ENCODE measurements around the gene CHST15.

Gene CHST15, protein sequence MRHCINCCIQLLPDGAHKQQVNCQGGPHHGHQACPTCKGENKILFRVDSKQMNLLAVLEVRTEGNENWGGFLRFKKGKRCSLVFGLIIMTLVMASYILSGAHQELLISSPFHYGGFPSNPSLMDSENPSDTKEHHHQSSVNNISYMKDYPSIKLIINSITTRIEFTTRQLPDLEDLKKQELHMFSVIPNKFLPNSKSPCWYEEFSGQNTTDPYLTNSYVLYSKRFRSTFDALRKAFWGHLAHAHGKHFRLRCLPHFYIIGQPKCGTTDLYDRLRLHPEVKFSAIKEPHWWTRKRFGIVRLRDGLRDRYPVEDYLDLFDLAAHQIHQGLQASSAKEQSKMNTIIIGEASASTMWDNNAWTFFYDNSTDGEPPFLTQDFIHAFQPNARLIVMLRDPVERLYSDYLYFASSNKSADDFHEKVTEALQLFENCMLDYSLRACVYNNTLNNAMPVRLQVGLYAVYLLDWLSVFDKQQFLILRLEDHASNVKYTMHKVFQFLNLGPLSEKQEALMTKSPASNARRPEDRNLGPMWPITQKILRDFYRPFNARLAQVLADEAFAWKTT

DNA sequence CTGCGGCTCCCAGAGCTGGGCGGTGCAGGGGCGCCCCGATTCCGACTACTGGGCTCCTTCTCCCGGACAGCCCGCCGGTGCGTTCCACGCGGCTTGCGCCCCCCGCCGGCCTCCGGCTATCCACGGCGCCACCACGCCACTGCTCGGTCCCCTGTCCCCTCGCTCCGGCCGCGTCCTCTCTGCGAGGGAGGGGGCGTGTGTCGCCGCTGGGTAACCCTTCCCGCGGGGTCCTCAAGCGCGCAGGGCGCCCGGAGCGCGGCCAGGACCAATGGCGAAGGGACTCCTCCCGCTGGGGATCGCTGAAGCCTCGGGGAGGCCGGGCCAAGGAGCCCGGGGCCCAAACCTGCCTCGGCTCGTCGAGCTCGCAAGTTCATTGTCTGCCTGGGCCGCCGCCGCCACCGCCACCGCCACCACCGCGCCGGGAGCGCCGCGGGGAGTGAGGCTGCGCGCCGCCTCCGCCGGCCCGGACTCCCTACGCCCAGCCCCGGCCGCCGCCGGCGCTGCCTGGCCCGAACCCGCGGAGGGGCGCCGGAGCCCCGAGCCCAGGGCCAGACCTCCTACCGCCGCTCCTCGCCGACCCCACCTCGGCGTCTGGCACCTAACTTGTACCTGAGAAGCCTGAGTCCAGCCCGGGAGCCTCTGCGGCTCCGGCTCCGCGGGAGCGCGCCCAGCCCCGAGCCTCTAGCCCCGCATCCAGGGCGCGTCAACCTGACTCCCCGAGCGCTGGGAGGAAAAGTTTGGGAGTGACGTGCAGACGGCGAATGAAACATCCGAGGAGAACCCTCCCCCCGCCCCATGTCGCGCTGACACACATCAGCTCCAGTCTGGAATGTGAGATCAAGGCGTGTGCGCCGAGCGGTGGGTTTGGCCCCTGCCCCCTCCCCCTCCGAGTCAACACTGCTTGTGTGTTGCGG, at the start of gene CHST15:
CHST15 (minus strand) TSS at position 739 of the 914 bp plus-strand sequence. CDS start 47,386 bp downstream, outside the sequence.
- DNase-seq (ENCODE audit: extremely low read depth in 1 of 2, low read depth in 1 of 2): no peak

DNA sequence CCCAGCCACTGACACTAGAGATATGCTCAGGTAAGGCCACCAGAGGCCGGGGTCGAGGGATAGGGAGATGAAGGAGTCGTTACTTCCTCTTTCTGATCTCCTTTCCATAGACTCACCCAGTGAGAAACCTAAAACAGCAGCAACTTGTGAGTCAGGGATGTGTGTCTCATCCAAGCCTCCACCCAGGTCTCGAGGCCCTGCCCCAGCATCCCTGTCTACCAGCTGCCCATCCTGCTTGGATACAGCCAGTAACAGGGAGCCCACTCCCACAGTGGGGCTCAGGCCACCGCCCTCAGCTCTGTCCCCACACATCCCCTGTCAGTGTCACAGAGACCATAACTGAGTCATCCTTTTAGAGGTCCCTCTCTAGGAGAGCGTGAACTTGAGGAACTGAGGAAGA, 49.6 kb upstream of the CHST15 start:
- no peak for DNase-seq (ENCODE audit: extremely low read depth in 1 of 2, low read depth in 1 of 2)

DNA sequence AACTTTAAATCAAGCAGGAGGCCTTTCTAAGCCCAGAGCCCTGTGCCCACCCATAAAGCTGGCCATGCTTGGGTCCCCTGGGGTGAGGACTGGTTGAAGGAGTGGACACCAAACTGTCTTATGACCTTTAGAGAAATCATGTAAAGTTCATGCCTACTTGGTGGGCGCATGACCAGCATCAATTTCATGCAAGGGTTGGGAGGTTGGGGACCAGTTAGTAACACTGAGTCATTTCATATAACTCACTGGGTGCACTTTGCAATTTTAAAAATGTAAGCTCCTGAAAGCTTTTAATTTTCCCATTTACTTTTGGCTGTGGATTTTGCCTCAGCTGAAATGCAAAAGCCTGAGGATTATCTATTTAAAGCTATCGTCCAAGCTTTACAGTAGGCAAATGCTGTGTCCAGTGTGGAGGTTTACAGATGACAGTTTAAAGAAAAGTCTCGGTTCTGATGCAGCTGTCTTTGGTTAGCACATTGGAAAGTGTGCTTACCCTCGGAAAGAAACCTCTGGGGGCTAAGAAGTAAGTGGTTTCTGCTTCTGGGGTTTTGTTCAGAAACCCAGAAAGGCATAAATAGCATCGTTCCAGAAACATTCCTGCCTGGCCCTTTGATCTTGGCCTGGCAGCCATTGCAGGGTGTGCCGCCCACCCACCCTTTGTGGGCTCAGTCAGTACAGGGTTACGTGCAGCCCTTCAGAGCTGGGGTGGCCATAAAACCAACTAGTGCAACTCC, 48.8 kb upstream of the CHST15 start:
- DNase-seq (ENCODE audit: extremely low read depth in 1 of 2, low read depth in 1 of 2): no peak

DNA sequence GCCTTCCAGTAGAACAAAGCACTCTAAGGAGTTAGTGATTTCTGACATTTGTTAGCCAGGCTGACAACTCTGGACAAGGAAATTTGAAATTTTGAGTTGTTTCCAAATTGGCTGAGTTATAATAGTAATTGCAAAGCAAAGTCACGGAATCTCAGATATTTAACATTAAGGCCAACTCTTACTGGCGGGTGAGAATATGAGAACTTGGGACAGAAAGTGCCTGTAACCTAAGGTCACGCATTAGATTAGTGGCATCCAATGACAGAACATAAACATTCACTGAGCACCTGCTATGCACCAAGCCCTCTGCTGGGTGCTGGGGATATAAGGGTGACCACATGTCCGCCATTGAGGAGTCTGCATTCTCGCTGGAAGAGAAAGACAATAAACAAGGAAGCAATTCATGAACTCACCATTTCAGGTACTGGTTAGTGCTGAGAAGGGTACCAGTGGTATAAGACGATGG, 45.5 kb upstream of the CHST15 start:
- no peak for DNase-seq (ENCODE audit: extremely low read depth in 1 of 2, low read depth in 1 of 2)

DNA sequence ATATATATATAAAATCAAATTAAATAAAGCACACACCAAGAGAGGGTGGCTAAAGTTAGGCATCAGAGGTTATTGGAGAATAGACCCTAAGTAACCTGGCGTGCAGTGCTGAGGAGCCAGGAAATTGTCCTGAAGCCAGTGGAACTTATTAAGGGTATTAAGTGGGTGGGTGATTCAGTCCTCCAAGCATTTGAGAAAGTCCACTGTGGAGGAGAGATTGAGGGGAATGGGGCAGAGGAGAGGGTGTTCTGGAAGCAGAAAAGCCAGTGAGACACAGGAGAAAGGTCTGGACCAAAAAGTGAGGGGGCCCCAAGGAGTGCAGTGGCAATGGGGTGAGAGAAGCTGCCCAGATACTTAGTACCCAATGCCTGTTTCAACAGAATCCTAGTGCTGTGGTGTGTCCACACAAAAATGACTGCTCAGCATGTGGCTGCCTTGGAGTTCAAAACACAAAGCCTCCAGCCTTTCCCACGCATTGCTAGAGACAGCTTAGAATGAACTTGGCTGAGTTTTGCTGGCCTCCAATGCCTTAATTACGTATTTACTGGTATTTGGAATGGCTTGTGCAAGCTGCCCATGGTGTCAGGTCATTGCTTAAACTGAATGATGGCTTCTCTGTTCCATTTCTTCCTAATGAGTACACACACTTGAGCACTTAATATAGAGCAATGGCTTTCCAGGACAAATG, 44.9 kb upstream of the CHST15 start:
- DNase-seq (ENCODE audit: extremely low read depth in 1 of 2, low read depth in 1 of 2): no peak

DNA sequence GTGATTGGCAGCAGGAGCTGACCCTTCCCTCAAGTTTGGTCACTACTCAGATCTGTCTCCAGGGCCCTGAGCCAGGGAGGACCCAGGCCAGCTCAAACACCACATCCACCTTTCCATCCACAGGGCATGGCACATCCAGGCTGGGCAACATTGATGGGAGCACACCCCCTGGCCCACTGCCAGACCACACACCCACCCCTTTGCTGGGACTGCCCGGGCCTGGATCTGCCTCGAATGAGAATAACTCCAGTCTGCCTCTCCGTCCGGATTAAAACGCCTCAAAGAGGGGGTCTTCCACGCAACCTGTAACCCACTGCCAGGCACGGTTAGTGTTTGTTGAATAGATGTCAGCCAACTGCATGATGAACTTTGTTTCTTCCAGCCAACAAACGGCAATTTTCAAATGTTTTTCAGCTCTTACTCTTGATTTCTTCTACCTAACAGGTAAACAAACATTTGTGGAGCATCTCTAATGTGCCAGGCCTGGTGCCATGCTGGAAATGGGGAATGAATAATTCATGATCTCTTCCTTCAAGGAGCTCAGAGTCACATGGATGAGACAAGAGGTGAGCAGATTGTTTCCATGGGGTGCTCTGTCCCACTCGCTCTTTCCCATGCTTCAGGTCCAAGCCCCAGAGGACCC, 41.0 kb upstream of the CHST15 start:
- no peak for DNase-seq (ENCODE audit: extremely low read depth in 1 of 2, low read depth in 1 of 2)

DNA sequence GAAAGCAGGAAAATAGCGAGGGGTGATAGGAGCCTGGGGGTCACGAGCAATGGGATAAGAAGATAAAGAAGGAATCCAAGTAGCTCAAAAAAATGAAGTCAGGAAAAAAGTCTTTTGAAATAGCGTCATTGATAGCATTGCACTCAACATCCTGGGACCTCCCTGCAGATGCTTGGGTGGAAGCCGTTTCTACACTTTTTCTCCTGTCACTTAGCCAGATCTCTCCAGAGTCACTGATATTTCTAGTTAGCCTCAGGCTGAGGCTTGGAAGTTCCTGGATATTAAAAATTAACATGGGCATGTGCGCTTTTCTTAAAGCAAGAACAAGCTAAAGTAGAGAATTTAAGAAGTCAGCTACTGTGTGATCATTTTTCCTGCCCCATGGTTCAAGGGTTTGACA, 39.5 kb upstream of the CHST15 start:
- no peak for DNase-seq (ENCODE audit: extremely low read depth in 1 of 2, low read depth in 1 of 2)

DNA sequence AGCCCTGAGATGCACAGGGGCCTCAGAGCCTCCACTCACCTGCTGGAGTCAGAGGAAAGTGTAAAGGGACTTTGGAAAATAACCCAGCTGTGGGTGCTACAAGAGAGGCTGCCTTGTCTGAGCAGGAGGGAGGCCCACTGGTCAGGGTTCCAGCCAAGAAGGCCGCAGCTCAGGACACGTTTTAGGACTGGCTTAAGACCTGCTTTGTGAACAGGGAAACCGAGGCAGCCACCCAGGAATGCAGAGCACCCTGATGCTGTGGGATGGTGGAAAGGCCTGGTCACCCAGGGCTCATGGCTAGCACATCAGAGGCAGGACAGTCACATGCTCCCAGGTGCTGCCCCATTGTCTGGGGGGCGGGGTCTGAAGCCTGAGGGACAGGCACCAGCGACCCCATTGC, 38.9 kb upstream of the CHST15 start:
- no peak for DNase-seq (ENCODE audit: extremely low read depth in 1 of 2, low read depth in 1 of 2)

DNA sequence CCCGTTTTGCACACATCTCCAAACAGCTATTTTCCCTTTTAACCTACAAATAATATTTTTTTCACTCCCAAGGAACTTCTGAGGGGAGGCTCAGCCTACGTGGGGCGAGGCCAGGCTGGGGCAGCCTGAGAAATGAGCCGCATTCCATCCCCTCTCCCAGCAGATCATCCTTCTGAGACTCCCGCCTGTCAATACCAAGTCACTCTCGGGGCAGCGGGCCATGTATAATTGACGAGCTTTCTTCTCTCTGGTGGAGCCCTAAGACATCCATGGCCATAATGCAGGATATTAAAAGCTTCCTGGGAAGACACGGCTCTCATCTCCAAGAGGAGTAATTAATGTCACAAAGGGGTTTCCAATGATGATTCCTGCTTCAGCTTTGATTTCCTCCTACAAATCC, 37.8 kb upstream of the CHST15 start:
- DNase-seq (ENCODE audit: extremely low read depth in 1 of 2, low read depth in 1 of 2): no peak

DNA sequence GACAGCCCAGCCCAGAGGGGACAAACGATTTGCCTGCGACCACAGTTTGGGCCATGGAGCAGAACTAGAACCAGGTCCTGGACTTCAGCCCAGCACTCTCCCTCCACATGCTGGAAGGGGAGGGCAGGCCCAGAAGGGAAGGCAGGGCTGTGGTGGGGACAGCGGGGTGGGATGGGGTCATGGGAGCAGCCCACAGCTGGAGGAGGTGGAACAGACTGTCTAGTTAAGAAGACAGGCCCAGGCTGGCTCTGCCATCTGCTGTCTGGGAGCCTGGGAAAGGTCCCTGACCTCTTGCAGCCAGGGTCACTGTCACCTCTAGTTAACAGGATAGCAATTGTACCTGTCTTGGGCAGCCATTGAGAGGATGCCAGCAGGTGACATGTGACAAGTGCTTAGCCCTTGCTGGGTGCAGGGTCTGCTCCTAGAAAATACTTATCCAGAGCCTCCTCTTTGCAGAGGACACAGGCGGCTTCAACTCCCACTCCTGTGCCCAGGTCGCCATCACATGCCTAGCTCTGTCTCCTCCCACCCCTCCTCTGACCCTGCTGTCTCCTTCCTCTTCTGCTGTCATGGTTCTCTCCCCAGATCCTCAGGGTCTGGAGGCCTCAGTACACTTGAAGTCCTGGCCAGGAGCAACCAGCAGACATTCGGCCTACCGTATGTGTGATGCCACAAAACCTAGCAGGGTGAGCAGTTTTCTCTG, 37.0 kb upstream of the CHST15 start:
- no peak for DNase-seq (ENCODE audit: extremely low read depth in 1 of 2, low read depth in 1 of 2)

DNA sequence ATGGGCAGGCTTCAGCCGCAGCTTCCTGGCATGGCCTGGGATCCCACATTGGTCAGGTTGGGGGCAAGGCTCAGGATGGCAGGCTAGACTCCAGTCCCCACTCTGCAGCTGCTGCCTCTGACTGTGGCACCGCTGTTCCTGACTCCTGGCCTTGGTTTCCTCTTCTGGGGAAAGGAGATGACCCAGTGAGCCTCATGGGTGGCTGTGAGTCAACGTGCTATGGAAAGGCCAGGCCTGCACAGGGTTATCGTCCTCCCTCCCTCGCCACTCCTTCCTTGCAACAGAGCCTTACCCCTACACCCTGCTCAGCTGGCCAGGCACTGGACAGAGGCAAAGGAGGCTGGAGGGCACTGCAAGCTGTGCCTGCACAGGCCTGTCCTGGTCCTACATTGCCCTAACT, 36.1 kb upstream of the CHST15 start:
- DNase-seq (ENCODE audit: extremely low read depth in 1 of 2, low read depth in 1 of 2): no peak

DNA sequence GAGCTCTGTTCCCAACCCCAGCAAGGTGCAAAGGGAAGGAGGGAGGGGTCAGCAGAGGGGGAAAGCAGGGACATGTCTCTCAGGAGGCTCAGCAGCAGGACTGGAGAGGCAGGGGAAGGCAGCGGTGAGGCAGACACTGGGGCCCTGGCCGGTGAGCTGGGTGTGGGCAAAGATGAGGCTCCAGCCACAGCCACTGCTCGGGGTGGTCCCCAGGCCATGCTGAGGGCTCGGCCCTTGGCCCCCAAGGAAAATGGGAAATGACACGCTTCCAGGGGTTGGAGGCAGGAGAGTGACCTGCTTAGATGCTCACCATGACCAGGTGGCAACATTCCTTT, 35.4 kb upstream of the CHST15 start:
- DNase-seq (ENCODE audit: extremely low read depth in 1 of 2, low read depth in 1 of 2): no peak

DNA sequence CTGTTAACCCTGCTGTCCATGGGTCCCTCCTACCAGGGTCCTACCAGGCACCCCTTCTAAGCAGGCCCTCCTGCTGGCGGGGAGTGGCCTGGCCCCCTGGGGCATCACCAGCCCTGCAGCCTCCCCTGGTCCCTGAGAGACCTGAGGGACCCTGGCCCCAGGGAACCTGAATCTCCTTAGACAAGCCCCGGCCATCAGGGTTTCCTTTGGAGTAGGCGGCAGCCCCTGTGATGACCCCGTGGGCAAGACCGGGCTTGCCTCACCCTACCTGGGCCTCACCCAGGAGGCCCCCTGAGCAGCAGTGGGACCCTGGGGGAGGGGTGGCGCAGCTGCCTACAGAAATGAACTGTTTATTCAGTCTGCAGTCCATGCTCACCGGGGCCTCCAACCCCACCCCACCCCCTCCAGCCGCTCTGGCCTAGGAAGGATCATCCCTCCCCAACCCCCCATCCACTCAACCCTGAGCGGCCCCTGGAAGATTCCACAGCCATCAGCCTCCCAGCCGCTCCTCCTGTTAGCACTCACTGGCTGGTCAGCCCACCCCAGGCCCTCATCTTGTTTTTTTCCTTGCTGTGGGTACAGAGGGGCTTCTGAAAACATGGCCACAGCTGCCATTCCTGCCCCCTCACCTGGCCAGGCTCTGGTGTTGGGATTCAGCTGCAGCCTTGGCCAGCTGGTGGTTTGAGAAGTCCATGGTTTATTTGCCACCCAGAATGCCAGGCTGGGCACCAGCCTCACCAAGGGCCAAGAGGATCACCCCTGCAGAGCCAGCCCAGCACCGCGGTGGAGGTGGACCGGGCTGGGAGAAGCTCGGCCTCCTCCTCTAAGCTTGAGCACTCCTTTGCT, 34.8 kb upstream of the CHST15 start:
- no peak for DNase-seq (ENCODE audit: extremely low read depth in 1 of 2, low read depth in 1 of 2)

DNA sequence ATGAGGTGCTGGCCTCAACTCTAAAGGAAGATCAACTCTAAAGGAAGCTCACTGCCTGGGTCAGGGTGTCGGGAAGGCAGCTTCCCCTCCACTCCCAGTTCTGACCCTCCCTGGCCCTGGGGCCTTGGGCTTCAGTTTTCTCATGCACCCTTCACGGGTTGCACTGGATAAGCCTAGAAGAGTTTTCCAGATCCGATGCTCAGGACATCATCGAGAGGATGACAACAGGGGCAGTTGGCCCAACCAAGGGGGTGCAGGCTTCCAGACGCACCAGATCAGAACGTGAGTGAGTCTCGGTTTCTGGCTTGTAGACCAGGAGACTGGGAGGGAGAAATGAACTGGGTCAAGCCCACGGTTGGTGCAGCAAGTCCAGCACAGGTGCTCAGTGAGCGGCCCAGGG, 34.2 kb upstream of the CHST15 start:
- DNase-seq (ENCODE audit: extremely low read depth in 1 of 2, low read depth in 1 of 2): no peak

DNA sequence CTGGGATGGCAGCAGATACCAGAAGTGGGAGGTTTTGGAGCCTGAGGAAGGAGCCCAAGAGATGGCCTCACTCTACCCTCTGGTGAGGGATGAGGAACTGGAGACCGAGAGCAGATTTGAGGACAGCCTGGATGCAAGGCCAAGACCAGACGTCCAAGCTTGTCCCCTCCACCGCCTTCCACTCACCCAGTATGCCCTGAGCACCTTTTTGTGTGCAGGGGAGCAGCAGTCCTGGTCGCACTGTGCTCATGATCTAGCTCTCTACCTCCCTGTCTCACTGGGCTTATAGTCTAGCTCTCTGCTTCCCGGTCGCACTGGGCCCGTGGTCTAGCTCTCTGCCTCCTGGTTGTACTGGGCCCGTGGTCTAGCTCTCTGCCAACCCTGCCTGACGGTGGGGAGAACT, 33.6 kb upstream of the CHST15 start:
- no peak for DNase-seq (ENCODE audit: extremely low read depth in 1 of 2, low read depth in 1 of 2)

DNA sequence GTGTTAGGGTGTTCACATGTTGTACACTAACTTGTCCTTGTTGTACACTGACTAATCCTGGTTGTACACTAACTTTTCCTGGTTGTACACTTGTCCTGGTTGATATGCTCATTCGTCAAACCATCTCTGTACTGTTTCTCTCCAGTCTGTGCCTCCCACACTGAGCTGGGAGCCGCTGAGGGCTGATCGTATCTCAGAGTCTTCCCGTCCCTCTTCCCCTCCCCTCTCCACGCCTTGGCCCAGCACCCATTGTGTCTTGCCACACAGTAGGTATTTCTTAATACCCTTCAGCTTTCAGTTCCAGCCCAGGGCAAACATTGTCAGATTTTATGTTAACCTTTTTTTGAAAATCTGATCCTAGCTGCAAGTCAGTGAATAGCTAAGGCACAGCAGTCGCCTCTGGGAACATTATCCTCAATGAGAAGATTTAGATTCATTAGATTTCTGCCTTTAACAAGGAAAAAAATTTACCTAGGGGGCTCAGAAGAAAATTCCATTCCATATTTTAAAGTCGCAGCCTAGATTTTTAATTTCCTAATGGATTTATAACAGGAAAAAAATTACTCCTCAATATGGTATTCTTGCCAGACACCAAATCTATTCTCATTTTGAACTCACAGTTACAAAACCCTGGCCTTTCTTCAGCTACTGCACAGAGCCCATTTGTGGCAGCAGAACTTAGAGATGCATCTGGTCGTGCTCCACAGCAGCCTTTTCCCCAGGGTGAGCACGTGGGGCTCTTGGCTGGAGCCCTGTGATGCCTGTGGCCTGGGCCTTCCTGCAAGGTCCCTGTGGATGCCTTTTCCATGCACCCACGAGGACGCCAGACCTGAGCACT, 33.0 kb upstream of the CHST15 start:
- no peak for DNase-seq (ENCODE audit: extremely low read depth in 1 of 2, low read depth in 1 of 2)

DNA sequence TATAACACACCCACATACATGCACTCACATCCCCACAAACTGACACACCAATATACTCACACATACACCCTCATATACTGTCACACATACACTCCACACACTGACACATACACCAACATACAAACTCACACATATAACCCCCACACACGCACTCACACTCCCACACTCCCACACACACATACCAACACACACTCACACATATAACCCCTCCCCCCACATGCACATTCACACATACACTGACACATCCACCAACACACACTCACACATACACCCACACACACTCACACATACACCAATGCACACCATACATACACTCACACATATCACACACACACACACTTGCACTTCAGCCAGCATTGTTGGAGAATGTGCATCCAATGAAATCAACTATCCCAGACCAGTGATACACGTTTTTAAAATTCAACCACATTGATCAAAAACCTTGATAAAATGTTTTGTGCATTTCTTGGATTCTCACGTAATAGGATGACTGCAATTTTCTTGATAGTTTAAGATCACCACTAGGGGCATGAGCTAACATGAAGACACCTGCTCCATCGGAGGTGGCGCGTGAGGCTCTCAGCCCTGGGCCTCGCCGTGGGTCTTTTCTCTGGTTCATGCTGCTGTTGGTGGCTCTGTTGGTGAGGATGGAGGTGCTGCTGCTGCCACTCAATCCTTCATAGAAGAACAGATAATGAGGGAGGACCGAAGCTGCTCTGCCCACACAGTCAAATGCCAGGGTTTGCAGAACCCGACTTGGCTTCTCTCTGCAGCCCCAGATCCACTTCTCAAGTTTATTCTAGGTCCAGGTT, 32.1 kb upstream of the CHST15 start:
- DNase-seq (ENCODE audit: extremely low read depth in 1 of 2, low read depth in 1 of 2): no peak

Data from stimulated activated CD8-positive, alpha-beta memory T cell treated with anti-CD3 and anti-CD28 coated beads, Interleukin-7, amount 100 ng/mL, for 48 hours (primary cell).